Measurements from ENCODE around the gene PPP1R3D.
"Not testable (repeated sequence)": the region's sequence is repeated elsewhere in the genome, so short reads cannot be mapped to it uniquely, and the experiment has no call there.

PPP1R3D gene

DNA sequence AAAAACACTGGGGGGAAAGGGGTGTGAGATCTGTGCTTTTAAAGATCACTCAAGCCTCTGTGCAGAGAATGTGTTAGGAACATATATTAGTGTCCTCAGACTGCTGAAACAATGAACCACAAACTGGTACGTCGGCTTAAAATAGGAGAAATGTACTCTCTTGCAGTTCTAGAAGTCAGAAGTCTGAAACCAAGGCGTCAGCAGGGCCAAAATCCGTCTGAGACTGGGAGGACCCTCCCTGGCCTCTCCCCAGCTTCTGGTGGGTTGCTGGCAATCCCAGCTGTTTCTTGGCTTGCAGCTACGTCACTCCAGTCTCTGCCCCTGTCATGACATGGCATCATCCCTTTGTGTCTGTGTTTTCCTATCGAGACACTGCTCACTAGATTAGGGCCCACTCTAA lies 22.1 kb upstream of the PPP1R3D start:
- no peak overlapping the region for H3K9ac ChIP-seq
- TF ChIP-seq, protein P1, sequence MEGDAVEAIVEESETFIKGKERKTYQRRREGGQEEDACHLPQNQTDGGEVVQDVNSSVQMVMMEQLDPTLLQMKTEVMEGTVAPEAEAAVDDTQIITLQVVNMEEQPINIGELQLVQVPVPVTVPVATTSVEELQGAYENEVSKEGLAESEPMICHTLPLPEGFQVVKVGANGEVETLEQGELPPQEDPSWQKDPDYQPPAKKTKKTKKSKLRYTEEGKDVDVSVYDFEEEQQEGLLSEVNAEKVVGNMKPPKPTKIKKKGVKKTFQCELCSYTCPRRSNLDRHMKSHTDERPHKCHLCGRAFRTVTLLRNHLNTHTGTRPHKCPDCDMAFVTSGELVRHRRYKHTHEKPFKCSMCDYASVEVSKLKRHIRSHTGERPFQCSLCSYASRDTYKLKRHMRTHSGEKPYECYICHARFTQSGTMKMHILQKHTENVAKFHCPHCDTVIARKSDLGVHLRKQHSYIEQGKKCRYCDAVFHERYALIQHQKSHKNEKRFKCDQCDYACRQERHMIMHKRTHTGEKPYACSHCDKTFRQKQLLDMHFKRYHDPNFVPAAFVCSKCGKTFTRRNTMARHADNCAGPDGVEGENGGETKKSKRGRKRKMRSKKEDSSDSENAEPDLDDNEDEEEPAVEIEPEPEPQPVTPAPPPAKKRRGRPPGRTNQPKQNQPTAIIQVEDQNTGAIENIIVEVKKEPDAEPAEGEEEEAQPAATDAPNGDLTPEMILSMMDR (conservative IDR thresholded peaks at IDR 0.05; ENCODE audit: low read depth, low read length): no peak
- H3K4me1 ChIP-seq (ENCODE audit: low read depth, poor library complexity, severe bottlenecking): no peaks in the 10 kb centered on the region
- no peaks in the 10 kb centered on the region for H3K36me3 ChIP-seq (ENCODE audit: insufficient read depth)
- H4K20me1 ChIP-seq (ENCODE audit: insufficient read depth): no peaks in the 10 kb centered on the region
- H3K27ac ChIP-seq: no peak overlapping the region
- H2AFZ ChIP-seq (ENCODE audit: low read depth): no peak overlapping the region
- H3K4me2 ChIP-seq: no peak overlapping the region
- H3K27me3 ChIP-seq (ENCODE audit: insufficient read depth, low read depth): no peaks in the 10 kb centered on the region
- H3K79me2 ChIP-seq (ENCODE audit: insufficient read depth, low read depth): no peaks in the 10 kb centered on the region
- H3K4me3 ChIP-seq (IDR thresholded peaks at IDR 0.05; ENCODE audit: insufficient read depth, low read depth, low read length): no peak overlapping the region

DNA sequence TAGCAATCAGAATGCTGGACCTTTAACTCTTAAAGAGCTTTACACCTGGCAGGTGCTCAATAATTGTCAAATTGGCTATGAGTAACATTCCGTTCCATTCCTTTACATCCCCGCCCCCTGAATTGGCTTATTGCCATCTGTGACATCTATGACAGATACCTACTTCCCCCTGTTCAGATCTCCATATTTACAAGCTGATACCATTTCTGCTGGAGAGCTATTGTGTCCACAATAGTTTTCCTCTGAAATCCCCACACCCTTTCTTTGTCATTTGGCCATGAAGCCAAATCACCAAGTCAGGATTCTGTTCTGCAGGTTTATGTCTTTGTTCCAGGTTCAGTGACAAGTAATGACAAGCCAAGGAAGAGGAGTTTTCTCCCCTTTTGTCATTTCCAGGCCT lies 21.3 kb upstream of the PPP1R3D start:
- no peak overlapping the region for H3K27ac ChIP-seq
- H4K20me1 ChIP-seq (ENCODE audit: insufficient read depth): no peaks in the 10 kb centered on the region
- H3K36me3 ChIP-seq (ENCODE audit: insufficient read depth): no peaks in the 10 kb centered on the region
- no peaks in the 10 kb centered on the region for H3K79me2 ChIP-seq (ENCODE audit: insufficient read depth, low read depth)
- H3K4me1 ChIP-seq (ENCODE audit: low read depth, poor library complexity, severe bottlenecking): no peaks in the 10 kb centered on the region
- no peak overlapping the region for H3K4me2 ChIP-seq
- H3K9ac ChIP-seq: no peak overlapping the region
- H2AFZ ChIP-seq (ENCODE audit: low read depth): no peak overlapping the region
- H3K4me3 ChIP-seq (IDR thresholded peaks at IDR 0.05; ENCODE audit: insufficient read depth, low read depth, low read length): no peak overlapping the region
- H3K27me3 ChIP-seq (ENCODE audit: insufficient read depth, low read depth): no peaks in the 10 kb centered on the region
- TF ChIP-seq, protein P1 (conservative IDR thresholded peaks at IDR 0.05; ENCODE audit: low read depth, low read length): no peak

DNA sequence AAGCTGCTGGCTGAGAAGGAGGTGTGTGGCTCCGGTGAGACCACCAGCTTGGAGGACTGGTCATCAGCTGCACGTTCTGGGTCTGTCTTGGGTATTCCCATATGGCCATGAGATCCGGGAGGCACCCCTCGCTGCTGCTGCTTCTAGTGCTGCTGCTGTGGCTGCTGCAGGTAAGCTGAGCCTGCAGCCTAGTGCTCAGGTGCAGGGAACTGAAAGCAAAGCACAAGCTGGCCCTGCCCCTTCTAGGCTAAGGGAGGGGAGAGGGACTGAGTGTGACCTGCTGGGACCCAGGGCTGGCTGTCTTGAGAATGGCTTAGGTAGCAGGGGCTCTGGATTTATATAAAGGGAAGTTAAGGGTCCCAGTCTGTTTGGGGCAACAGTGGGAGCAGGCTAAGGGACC lies 18.5 kb upstream of the PPP1R3D start:
- Histone ChIP-seq H3K4me3 (IDR thresholded peaks at IDR 0.05; ENCODE audit: insufficient read depth, low read depth, low read length) (no peak overlapping the region), H3K27ac (no peak overlapping the region), H3K79me2 (ENCODE audit: insufficient read depth, low read depth) (no peaks in the 10 kb centered on the region), H4K20me1 (ENCODE audit: insufficient read depth) (no peaks in the 10 kb centered on the region), H3K36me3 (ENCODE audit: insufficient read depth) (no peaks in the 10 kb centered on the region), H2AFZ (ENCODE audit: low read depth) (no peak overlapping the region), H3K4me2 (no peak overlapping the region), H3K27me3 (ENCODE audit: insufficient read depth, low read depth) (no peaks in the 10 kb centered on the region), H3K9ac (no peak overlapping the region), H3K4me1 (ENCODE audit: low read depth, poor library complexity, severe bottlenecking) (peaks cover 9% of the 10 kb centered on the region)
- TF ChIP-seq, protein P1 (conservative IDR thresholded peaks at IDR 0.05; ENCODE audit: low read depth, low read length): no peak

DNA sequence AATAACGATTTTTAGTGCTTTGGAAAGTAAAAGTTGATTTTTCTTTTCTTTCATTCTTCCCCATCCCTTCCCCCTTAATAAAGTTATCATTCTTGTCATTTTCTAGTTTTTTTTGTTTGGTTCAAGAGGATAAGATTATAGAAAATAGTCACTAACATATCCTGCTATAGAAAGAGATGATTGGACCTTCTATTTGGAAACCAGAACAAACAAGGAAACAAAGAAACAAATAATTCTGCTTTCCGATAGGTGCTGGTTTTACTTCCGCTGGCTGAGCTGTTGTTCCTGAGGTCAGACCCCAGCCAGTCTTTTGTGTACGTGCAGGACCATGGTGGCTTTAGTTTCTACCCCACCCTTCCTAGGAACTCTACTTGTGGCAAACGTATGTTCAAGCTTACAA lies 18.0 kb upstream of the PPP1R3D start, which contains the start of gene CDH26:
Gene CDH26, plus strand, starts transcription at position 301 of the 400 bp plus-strand sequence. CDS start 304 bp downstream, outside the sequence.
- TF ChIP-seq, protein P1 (conservative IDR thresholded peaks at IDR 0.05; ENCODE audit: low read depth, low read length): no peak
- Histone ChIP-seq H3K79me2 (ENCODE audit: insufficient read depth, low read depth) (no peaks in the 10 kb centered on the region), H4K20me1 (ENCODE audit: insufficient read depth) (no peaks in the 10 kb centered on the region), H3K27ac (no peak within 1 kb of the TSS), H3K36me3 (ENCODE audit: insufficient read depth) (no peaks in the 10 kb centered on the region), H3K4me2 (no peak within 1 kb of the TSS), H3K9ac (no peak within 1 kb of the TSS), H3K4me1 (ENCODE audit: low read depth, poor library complexity, severe bottlenecking) (peaks cover 9% of the 10 kb centered on the region), H3K4me3 (IDR thresholded peaks at IDR 0.05; ENCODE audit: insufficient read depth, low read depth, low read length) (no peak within 1 kb of the TSS), H3K27me3 (ENCODE audit: insufficient read depth, low read depth) (no peaks in the 10 kb centered on the region), H2AFZ (ENCODE audit: low read depth) (no peak within 1 kb of the TSS)

DNA sequence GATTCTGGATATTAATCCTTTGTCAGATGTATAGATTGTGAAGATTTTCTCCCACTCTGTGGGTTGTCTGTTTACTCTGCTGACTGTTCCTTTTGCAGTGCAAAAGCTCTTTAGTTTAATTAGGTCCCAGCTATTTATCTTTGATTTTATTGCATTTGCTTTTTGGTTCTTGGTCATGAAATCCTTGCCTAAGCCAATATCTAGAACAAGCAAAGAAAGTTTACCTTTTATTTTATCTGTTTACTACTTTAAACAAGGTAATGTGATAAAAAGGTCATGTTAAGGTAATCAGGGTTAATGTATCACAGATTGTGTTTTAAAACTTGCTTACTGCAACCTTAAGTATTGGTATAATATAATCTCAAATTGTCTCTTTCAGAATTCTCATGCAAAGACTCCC lies 17.5 kb upstream of the PPP1R3D start:
- not testable (repeated sequence) for H3K36me3 ChIP-seq (ENCODE audit: insufficient read depth); H3K4me3 ChIP-seq (IDR thresholded peaks at IDR 0.05; ENCODE audit: insufficient read depth, low read depth, low read length); H3K27ac ChIP-seq; H3K4me2 ChIP-seq; H2AFZ ChIP-seq (ENCODE audit: low read depth); H3K27me3 ChIP-seq (ENCODE audit: insufficient read depth, low read depth); H3K79me2 ChIP-seq (ENCODE audit: insufficient read depth, low read depth); H3K9ac ChIP-seq; H4K20me1 ChIP-seq (ENCODE audit: insufficient read depth); H3K4me1 ChIP-seq (ENCODE audit: low read depth, poor library complexity, severe bottlenecking)
